SU-DHL-6 (cell line): Measurements from ENCODE around the gene AGR2.

Source experiments
- EZH2phosphoT487 ChIP-seq: fragments of 200-600 bp; sonication (generic), shearing (Covaris generic); conservative IDR thresholded peaks from 2 replicates; pipeline ENCODE4 v1.6.1; 2018; ENCODE audit warnings: mild to moderate bottlenecking, antibody characterized with exemption, low read length, moderate library complexity, mixed read lengths
- TF ChIP-seq, protein P1 (sequence below): fragments of 200-600 bp; sonication (generic); IDR thresholded peaks from one replicate; pipeline ENCODE4 v1.5.1; 2017; ENCODE audit warnings: antibody characterized with exemption, mild to moderate bottlenecking, low read length, moderate library complexity; ENCODE audit not compliant: insufficient read depth, poor library complexity, severe bottlenecking

DNA sequence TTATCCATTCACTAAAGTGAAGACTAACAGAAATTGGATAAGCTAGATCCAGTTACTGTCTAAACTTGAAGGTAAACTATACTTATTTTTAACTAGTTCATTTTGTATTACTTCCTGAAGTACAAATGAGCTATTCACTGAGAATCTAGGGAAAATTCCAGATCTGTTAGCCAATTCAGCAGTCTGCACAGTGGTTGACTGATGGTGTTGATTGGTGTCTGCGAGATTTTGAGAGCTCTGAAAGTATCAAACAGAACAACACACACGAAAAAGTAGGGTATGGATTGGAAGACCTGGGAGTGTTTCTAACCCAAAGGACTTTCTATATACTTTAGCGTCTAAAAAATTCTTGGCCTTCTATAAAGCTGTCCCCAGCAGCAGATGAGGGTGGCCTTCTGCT is 33.6 kb upstream of the AGR2 start:
- TF ChIP-seq, protein P1, sequence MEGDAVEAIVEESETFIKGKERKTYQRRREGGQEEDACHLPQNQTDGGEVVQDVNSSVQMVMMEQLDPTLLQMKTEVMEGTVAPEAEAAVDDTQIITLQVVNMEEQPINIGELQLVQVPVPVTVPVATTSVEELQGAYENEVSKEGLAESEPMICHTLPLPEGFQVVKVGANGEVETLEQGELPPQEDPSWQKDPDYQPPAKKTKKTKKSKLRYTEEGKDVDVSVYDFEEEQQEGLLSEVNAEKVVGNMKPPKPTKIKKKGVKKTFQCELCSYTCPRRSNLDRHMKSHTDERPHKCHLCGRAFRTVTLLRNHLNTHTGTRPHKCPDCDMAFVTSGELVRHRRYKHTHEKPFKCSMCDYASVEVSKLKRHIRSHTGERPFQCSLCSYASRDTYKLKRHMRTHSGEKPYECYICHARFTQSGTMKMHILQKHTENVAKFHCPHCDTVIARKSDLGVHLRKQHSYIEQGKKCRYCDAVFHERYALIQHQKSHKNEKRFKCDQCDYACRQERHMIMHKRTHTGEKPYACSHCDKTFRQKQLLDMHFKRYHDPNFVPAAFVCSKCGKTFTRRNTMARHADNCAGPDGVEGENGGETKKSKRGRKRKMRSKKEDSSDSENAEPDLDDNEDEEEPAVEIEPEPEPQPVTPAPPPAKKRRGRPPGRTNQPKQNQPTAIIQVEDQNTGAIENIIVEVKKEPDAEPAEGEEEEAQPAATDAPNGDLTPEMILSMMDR, result no peak
- TF ChIP-seq EZH2phosphoT487, result no peak
